GM12873 (cell line): ENCODE measurements around the gene LGR6.

ENCODE experiments used
- TF ChIP-seq, protein P1 (sequence below): IDR thresholded peaks from 2 replicates; pipeline ENCODE4 v1.5.1; 2012; ENCODE audit warnings: low read depth, mild to moderate bottlenecking, moderate library complexity, low read length, control low read depth; ENCODE audit not compliant: insufficient read depth; ENCODE audit errors: missing control alignments

LGR6 gene

DNA sequence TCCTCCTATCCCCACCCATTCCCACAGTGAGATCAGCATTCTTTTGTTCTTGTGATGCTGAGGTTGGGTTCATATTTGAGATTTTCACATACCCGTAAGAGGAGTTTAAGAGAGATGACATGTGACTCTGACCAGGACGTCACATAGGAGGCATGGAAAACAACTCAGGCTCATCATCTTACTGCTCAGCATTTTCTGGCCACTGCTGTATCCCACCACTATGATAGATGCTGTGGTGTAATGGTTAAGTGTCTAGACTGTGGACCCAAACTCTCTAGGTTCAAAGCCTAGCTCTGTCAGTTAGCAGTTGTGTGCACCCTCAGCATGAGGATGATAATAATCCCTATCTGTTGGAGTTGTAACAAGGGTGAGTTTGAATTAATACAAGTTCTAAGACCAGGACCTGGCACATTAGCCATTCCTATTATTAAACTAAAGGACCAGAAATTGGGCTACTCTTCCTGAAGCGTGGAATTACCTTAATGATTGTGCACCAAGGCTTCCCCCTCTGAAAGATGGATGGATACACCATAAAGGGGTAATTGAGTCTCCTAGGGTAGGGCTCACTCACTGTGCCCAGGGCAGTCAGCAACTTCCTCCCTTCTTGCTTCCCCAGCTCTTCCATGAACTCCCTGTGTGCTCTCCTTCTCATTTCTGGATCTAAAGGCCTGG, 40.9 kb downstream of the LGR6 start:
- TF ChIP-seq, protein P1, sequence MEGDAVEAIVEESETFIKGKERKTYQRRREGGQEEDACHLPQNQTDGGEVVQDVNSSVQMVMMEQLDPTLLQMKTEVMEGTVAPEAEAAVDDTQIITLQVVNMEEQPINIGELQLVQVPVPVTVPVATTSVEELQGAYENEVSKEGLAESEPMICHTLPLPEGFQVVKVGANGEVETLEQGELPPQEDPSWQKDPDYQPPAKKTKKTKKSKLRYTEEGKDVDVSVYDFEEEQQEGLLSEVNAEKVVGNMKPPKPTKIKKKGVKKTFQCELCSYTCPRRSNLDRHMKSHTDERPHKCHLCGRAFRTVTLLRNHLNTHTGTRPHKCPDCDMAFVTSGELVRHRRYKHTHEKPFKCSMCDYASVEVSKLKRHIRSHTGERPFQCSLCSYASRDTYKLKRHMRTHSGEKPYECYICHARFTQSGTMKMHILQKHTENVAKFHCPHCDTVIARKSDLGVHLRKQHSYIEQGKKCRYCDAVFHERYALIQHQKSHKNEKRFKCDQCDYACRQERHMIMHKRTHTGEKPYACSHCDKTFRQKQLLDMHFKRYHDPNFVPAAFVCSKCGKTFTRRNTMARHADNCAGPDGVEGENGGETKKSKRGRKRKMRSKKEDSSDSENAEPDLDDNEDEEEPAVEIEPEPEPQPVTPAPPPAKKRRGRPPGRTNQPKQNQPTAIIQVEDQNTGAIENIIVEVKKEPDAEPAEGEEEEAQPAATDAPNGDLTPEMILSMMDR: no peak

DNA sequence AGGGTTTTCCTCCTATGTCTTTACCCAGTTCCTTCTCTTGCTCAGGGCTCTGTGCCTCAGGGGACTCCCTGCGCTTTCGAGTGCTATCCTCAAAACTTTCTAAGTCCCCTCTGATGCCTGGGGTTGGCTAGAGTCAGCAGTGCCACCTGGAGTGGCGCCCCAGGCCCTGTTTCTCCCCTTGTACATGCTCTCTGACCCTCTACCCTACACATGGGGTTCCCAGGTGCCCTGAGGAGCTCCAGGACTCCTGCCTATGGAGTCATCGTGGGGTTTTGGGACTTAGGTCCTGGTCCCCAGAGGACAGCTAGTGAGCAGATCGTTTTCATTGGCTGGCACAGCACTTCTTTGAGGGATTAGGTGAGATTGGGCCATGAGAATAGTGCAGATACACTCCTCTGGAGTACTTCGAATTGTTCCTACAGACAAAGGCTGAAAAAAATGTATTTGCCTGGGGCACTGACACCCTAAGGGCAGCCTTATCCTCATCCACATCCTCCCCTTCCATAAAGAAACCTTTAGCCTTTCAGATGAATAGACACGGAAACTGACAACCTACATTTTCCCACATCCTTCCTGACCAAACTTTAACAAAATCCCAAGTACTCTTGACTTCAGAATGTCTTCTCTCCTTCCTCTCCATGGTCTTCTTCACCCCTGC, 41.5 kb downstream of the LGR6 start:
- TF ChIP-seq, protein P1: no peak

DNA sequence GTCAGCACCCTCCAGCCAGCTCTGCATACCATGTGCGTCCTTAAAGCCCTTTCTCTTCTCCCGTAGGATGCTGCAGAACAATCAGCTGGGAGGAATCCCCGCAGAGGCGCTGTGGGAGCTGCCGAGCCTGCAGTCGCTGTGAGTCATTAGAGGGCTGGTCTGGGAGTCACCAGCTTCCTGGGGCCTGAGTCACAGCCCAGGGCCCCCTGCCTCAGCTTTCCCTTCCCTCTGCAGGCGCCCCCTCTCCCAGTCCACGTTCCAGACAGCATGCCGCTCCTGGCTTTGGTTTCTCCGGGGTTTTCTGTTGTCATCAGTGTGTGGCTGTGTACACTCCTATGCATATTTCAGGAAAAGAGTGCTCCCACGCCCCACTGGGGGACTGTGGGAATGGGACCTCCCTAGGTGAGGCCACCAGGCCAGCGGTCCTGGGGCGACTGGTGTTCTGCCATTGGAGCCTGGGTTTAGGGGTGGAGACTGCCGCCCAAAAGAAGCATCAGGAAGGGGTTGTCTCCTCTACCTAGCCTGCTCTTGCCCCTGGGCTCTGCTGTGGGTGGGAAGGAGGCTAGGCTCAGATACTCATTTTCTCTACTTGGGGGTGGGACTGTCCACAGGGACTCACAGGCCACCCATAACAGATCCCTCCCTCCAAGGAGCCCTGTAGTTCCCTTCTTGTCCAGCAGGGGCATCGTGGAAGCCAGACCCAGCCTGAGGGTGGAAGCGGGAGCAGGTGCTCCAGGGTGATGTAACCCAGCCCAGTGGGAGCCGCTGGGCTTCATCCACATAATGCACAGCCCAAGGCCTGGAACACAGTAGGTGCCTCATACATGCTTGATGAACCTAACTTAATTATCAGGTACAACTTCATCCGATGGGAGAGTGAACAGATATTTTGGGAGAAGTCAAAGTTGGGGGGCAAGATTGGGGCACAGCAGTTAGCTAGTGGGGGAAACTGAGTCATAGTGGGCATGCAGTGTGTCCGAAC, 42.5 kb downstream of the LGR6 start:
- TF ChIP-seq, protein P1: peak; percentile 95

DNA sequence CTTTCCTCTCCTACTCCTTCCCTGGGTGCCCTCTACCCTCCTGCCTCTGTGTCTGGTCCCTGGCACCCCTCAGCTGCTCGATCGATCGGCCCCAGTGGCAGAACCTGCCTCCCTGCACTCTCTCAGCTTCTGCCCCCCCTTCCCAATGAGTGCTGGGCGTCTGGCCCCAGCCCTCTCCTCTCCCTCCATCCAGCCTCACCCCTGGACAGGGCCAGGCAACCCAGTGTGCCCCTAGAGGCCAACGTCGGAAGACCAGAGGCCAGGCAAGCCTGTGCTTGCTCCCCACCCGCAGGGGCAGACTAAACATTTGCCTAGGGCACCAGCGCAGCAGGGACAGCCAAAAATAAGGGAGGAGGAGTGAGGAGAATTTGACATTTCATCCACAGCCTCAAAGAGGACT, 43.5 kb downstream of the LGR6 start:
- TF ChIP-seq, protein P1: peak; percentile 67

DNA sequence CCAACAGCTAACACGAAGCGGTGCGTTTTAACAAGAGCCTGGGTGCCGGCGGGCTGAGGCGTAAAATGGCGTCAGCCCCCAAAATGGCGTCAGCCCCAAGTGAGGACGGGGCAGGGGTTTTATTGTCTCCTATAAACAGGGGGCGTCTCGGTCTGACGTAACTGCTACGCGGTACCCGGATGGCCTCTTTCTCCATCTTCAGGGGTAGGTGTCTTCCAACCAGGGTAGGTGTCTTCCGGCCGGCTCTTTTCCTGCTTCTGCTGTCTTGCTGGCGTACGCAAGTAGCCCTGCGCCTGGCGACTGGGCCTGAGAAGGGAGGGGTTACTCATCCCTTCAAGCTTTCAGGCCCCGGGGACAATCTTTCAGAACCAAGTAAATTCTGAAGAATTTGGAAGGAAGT, 45.3 kb downstream of the LGR6 start:
- TF ChIP-seq, protein P1: no peak

DNA sequence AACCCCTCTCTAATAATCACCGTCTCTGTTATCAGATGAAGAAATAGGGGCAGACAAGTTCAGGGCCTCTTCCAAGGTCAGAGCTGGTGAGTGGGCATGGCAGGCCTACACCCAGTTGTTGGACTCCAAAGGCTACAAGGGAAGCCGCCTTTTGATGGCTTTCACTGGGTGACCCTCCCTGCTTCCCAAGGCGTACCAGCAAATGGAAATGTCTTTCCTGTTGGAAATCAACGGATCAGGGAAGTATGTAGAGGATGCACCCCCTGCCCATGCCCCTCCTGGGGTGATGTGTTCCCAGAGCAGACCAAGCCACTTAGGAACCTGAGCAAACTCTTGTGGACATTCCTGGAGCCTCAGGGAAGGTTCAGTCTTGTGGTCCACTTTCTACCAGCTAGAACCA, 47.4 kb downstream of the LGR6 start:
- TF ChIP-seq, protein P1: no peak
